KOPT-K1 (cell line): ENCODE measurements around the gene CCDC92.
"Not testable (repeated sequence)": the region's sequence is repeated elsewhere in the genome, so short reads cannot be mapped to it uniquely, and the experiment has no call there.

Experiments used
- H3K27ac ChIP-seq: fragments of 200-600 bp; sonication (generic); 2 replicates; pipeline ENCODE4 v1.5.1; 2016; ENCODE audit warnings: antibody characterized with exemption, mild to moderate bottlenecking, low read depth, low read length; ENCODE audit not compliant: poor library complexity, severe bottlenecking
- H3K36me3 ChIP-seq: fragments of 200-600 bp; sonication (generic); 2 replicates; pipeline ENCODE4 v1.5.1; 2017; ENCODE audit warnings: antibody characterized with exemption, mild to moderate bottlenecking, low read length, moderate library complexity; ENCODE audit not compliant: insufficient read depth
- H3K9me3 ChIP-seq: fragments of 200-600 bp; sonication (generic); 2 replicates; pipeline ENCODE4 v1.5.1; 2017; ENCODE audit warnings: antibody characterized with exemption, low read length, mild to moderate bottlenecking; ENCODE audit not compliant: insufficient read depth, poor library complexity, severe bottlenecking

CCDC92 gene

GRCh38 chr12:123929946-123930583 is 42.6 kb downstream of the CCDC92 start:
- H3K27ac ChIP-seq, result peak overlapping the region; percentile 18
- no peaks in the 10 kb centered on the region for H3K36me3 ChIP-seq
- H3K9me3 ChIP-seq, result no peaks in the 10 kb centered on the region

GRCh38 chr12:123928897-123929296 is 43.7 kb downstream of the CCDC92 start:
- Histone ChIP-seq H3K36me3 (no peaks in the 10 kb centered on the region), H3K27ac (no peak overlapping the region), H3K9me3 (no peaks in the 10 kb centered on the region)

GRCh38 chr12:123928274-123928865 is 44.3 kb downstream of the CCDC92 start:
- Histone ChIP-seq H3K27ac (no peak overlapping the region), H3K9me3 (no peaks in the 10 kb centered on the region)

GRCh38 chr12:123924539-123924938 is 48.1 kb downstream of the CCDC92 start:
- Histone ChIP-seq H3K9me3 (no peaks in the 10 kb centered on the region), H3K36me3 (no peaks in the 10 kb centered on the region), H3K27ac (no peak overlapping the region)

More at GRCh38 chr12:123928274-123928865, 44.3 kb downstream of the CCDC92 start:
- no peaks in the 10 kb centered on the region for H3K36me3 ChIP-seq

GRCh38 chr12:123923927-123924326 is 48.7 kb downstream of the CCDC92 start:
- Histone ChIP-seq H3K27ac (no peak overlapping the region), H3K9me3 (no peaks in the 10 kb centered on the region), H3K36me3 (no peaks in the 10 kb centered on the region)

GRCh38 chr12:123923038-123923437 is 49.6 kb downstream of the CCDC92 start:
- no peak overlapping the region for H3K27ac ChIP-seq
- H3K9me3 ChIP-seq, result no peaks in the 10 kb centered on the region
- H3K36me3 ChIP-seq, result no peaks in the 10 kb centered on the region

GRCh38 chr12:123919980-123920360 is 52.7 kb downstream of the CCDC92 start:
- H3K9me3 ChIP-seq, result no peaks in the 10 kb centered on the region
- H3K36me3 ChIP-seq, result no peaks in the 10 kb centered on the region
- no peak overlapping the region for H3K27ac ChIP-seq

GRCh38 chr12:123917337-123917850 is 55.2 kb downstream of the CCDC92 start:
- Histone ChIP-seq H3K9me3 (no peaks in the 10 kb centered on the region), H3K36me3 (no peaks in the 10 kb centered on the region), H3K27ac (no peak overlapping the region)

GRCh38 chr12:123916729-123917128 is 55.9 kb downstream of the CCDC92 start:
- Histone ChIP-seq H3K9me3 (no peaks in the 10 kb centered on the region), H3K36me3 (no peaks in the 10 kb centered on the region), H3K27ac (no peak overlapping the region)

- H3K9me3 ChIP-seq, result no peaks in the 10 kb centered on the region
Measured at GRCh38 chr12:123914726-123915333, 57.8 kb downstream of the CCDC92 start.

GRCh38 chr12:123912415-123913380 is 59.9 kb downstream of the CCDC92 start:
- H3K36me3 ChIP-seq, result no peaks in the 10 kb centered on the region
- no peaks in the 10 kb centered on the region for H3K9me3 ChIP-seq
- H3K27ac ChIP-seq, result no peak overlapping the region

More at GRCh38 chr12:123914726-123915333, 57.8 kb downstream of the CCDC92 start:
- Histone ChIP-seq H3K27ac (no peak overlapping the region), H3K36me3 (no peaks in the 10 kb centered on the region)

- H3K9me3 ChIP-seq, H3K36me3 ChIP-seq, H3K27ac ChIP-seq: not testable (repeated sequence)
Measured at GRCh38 chr12:123911672-123912409, 60.8 kb downstream of the CCDC92 start.

- no peaks in the 10 kb centered on the region for H3K9me3 ChIP-seq
- no peaks in the 10 kb centered on the region for H3K36me3 ChIP-seq
- peak overlapping the region; percentile 14 for H3K27ac ChIP-seq
Measured at GRCh38 chr12:123910761-123911193, 61.9 kb downstream of the CCDC92 start.

GRCh38 chr12:123910057-123910456 is 62.6 kb downstream of the CCDC92 start:
- H3K36me3 ChIP-seq, result no peaks in the 10 kb centered on the region
- H3K9me3 ChIP-seq, result no peaks in the 10 kb centered on the region
- peak overlapping the region; percentile 14 for H3K27ac ChIP-seq
